GM12865 (cell line): ENCODE data around the gene UBASH3B.

Source experiments
- DNase-seq: peaks from one replicate; pipeline ENCODE4 v3.0.0; 2010; ENCODE audit warnings: low read depth
- H3K4me3 ChIP-seq: 2 replicates; pipeline ENCODE4 v1.5.1; 2011; ENCODE audit warnings: mild to moderate bottlenecking, low read depth, low read length, control low read depth
- CTCF ChIP-seq: IDR thresholded peaks from 2 replicates; pipeline ENCODE4 v1.5.1; 2011; ENCODE audit warnings: low read length, control low read depth, low read depth, inconsistent platforms; ENCODE audit not compliant: insufficient read depth; ENCODE audit errors: missing control alignments

UBASH3B gene

DNA sequence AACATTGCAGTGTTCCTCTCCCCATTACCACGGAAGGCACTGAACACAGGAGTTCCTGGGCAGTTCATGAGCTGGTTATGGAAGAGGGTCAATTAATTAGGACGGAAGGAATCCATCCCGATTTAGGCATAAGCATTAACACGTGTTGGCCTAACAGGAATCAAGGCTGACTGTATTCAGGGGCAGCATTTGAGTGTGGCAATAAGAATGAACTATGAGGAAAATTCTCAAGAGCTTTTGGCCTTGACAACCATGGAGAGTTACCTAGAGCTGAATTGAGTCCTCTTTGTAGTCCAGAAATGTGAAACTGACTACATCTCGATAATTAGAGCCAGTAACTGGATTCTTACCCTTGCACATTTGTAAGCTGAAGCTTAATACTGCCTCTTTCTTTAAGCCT, 100.4 kb downstream of the UBASH3B start:
- DNase-seq, result no peak
- H3K4me3 ChIP-seq, result no peak overlapping the region
- TF ChIP-seq CTCF, result no peak

GRCh38 chr11:122756417-122756816, 100.9 kb downstream of the UBASH3B start:
- TF ChIP-seq CTCF, result peak; percentile 25
- peak; percentile 36 for DNase-seq
- H3K4me3 ChIP-seq, result no peak overlapping the region

DNA sequence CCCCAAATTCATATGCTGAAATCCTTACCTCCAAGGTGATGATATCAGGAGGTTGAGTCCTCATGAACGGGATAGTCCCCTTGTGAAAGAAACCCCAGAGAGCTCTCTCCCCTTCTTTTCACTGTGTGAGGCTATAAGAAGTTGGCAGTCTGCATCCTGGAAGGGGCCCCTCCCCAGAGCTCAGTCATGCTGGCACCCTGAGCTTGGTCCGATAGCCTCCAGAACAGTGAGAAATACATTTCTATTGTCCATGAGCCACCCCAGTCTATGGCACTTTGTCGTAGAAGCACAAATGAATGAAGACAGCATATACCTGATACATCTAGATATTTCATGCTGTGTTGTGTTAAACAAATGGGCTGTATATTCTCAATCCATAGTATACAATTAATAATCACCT, 101.7 kb downstream of the UBASH3B start:
- no peak for TF ChIP-seq CTCF
- no peak overlapping the region for H3K4me3 ChIP-seq
- DNase-seq, result no peak

GRCh38 chr11:122758339-122758738, 102.8 kb downstream of the UBASH3B start:
- TF ChIP-seq CTCF, result no peak
- H3K4me3 ChIP-seq, result no peak overlapping the region
- no peak for DNase-seq

DNA sequence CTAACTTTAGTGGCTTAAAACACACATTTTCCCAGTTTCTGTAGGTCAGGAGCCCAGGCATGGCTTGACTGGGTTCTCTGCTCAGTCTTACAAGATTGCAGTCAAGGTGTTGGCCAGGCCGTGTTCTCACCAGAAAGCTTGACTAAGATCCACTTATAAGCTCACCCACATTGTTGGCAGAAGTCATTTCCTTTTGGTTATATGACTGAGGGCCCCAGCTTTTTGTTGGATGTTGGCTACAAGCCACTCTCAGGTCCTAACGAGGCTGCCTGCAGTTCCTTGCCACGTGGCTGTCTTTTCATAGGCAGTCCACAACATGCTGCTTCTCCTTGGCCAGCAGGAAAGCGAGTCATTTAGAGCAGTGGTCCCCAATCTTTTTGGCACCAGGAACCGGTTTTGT, 103.5 kb downstream of the UBASH3B start:
- no peak overlapping the region for H3K4me3 ChIP-seq
- TF ChIP-seq CTCF, result no peak
- DNase-seq, result no peak

DNA sequence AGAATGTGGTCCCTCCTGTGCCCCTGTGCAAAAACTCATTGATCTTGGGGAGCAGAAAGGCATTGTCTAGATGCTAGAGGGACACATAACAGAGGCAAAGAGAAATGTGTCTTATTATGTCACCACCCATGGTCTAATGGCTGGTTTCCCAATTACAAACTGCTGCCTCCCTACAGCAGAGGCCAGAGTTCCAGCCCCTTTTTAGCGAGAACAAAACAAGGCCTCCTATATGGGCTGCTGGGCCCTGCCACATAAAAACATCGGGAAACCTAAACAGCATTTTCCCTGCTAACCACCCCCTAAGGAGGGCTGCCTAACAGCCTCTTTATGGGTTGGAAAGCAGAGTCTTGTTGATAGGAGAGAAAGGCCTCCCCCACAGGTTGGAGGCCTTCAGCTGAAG, 107.6 kb downstream of the UBASH3B start:
- DNase-seq, result no peak
- no peak for TF ChIP-seq CTCF
- H3K4me3 ChIP-seq, result no peak overlapping the region

DNA sequence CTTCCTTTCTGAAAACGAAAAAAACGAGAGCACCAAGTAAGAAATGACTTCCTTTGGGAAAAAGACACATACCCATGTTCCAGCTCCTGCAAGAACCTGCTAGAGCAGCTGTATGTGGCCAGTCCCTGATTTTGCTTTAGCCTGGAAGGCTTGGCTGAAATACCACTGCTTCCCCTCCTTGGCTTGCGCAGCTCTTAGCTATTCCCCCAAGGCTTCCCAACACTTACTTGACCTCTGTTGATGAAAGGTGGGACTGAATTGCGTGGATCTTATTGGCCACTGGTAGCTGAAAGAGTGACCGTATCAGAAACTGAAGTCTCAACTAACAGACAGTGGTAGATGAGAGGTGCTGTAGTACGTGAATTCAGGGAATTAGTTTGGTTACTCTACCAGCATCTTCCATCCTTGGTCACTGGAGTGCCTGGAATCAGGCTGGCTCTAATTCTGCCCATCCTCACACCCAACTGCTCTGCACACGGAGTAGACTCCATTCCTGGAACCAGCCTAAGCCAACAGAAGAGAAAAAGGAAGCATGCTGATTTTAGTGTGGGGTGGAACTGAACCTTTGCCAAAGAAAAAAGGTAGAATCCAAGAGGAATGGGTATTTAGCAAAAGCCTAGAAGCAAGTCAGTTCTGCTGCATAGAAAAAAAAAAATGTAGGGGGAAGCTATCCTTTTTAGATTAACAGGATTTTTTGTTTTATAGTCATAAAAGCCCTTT, 109.0 kb downstream of the UBASH3B start:
- no peak overlapping the region for H3K4me3 ChIP-seq
- no peak for DNase-seq
- TF ChIP-seq CTCF, result no peak
